ENCODE measurements around the gene TMEM126A.

DNA sequence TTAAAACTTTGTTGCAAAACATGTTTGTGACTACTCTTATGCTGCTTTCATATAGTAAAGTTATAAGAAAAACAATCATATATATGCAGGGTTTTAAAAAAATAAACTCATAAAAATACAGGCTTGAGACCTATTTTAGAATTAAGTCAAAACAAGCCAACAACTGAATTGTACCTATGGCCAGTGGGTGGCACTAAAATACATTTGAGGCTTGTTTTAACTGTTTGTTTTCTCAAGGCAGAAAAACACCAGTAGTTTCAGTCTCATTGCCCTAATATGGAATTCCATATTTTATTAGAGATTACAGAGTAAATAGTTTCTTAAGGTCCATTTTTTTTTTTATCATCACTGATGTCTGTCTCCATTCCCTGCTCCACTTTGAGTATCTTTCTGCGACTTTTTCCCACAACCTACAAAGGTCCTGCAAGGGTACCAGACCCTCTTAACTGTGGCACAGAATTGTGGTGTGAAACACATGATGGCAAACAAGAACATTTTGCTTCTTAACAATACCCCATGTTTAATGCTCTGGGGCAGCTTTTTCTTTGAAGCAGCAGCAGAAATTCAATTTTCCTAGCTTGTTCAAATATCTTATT is 46.7 kb downstream of the TMEM126A start:
- TF ChIP-seq, protein P1, sequence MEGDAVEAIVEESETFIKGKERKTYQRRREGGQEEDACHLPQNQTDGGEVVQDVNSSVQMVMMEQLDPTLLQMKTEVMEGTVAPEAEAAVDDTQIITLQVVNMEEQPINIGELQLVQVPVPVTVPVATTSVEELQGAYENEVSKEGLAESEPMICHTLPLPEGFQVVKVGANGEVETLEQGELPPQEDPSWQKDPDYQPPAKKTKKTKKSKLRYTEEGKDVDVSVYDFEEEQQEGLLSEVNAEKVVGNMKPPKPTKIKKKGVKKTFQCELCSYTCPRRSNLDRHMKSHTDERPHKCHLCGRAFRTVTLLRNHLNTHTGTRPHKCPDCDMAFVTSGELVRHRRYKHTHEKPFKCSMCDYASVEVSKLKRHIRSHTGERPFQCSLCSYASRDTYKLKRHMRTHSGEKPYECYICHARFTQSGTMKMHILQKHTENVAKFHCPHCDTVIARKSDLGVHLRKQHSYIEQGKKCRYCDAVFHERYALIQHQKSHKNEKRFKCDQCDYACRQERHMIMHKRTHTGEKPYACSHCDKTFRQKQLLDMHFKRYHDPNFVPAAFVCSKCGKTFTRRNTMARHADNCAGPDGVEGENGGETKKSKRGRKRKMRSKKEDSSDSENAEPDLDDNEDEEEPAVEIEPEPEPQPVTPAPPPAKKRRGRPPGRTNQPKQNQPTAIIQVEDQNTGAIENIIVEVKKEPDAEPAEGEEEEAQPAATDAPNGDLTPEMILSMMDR (IDR thresholded peaks at IDR 0.05) = no peak
- TF ChIP-seq POLR2A (IDR thresholded peaks at IDR 0.05) = no peak

Data from lower leg skin (tissue), 3 donors.